Keratinocyte (primary cell): ENCODE measurements around the gene ADAMTS17. TPM values are rescaled to one million over a fixed set of nuclear protein-coding genes. Genes with fewer than 3 reads are reported as not detected.

Experiments
- DNase-seq: peaks from one replicate; pipeline ENCODE4 v3.0.0-alpha.2; 2011; ENCODE audit warnings: low read depth, missing footprints, low spot score
- FAIRE-seq: peaks from 2 replicates; lab custom pipeline; 2011; peaks lifted over from hg19 to GRCh38; lab: Jason Lieb, UNC
- H2AFZ ChIP-seq: 2 replicates; pipeline ENCODE4 v1.6.0; 2012; ENCODE audit warnings: low read length, control low read depth, inconsistent platforms; ENCODE audit not compliant: control insufficient read depth
- H3K27ac ChIP-seq: 2 replicates; pipeline ENCODE4 v1.5.1; 2011; ENCODE audit warnings: low read length; ENCODE audit not compliant: control insufficient read depth, insufficient read depth
- H3K27me3 ChIP-seq: 3 replicates; pipeline ENCODE4 v1.6.0; 2011; ENCODE audit warnings: low read length; ENCODE audit not compliant: control insufficient read depth, insufficient read depth; ENCODE audit errors: extremely low read depth
- H3K36me3 ChIP-seq, 2 experiments: 2 replicates in 1 of 2; 3 replicates in 1 of 2; pipeline ENCODE4 v1.5.1; 2011; ENCODE audit warnings: low read length in 2 of 2, mild to moderate bottlenecking in 1 of 2; ENCODE audit not compliant: control insufficient read depth in 2 of 2, insufficient read depth in 2 of 2; ENCODE audit errors: extremely low read depth in 1 of 2
- H3K4me1 ChIP-seq: 3 replicates; pipeline ENCODE4 v1.5.1; 2011; ENCODE audit warnings: low read length; ENCODE audit not compliant: control insufficient read depth, insufficient read depth; ENCODE audit errors: extremely low read depth
- H3K4me2 ChIP-seq: 3 replicates; pipeline ENCODE4 v1.6.0; 2011; ENCODE audit warnings: low read depth, low read length; ENCODE audit not compliant: control insufficient read depth, insufficient read depth; ENCODE audit errors: extremely low read depth
- H3K4me3 ChIP-seq, 3 experiments: fragments of 200-600 bp in 1 of 3; sonication (generic) in 1 of 3; 2 replicates in 2 of 3; 3 replicates in 1 of 3; pipeline ENCODE4 v1.5.1; 2011 to 2016; ENCODE audit warnings: low read length in 3 of 3, mild to moderate bottlenecking in 3 of 3, control low read depth in 2 of 3, inconsistent platforms in 1 of 3, low read depth in 1 of 3, mixed read lengths in 1 of 3, mixed run types in 1 of 3, moderate library complexity in 1 of 3; ENCODE audit not compliant: control insufficient read depth in 2 of 3, insufficient read depth in 2 of 3; ENCODE audit errors: extremely low read depth in 1 of 3
- H3K79me2 ChIP-seq: 2 replicates; pipeline ENCODE4 v1.6.0; 2012; ENCODE audit warnings: low read length; ENCODE audit not compliant: control insufficient read depth, insufficient read depth
- H3K9ac ChIP-seq: 3 replicates; pipeline ENCODE4 v1.6.0; 2011; ENCODE audit warnings: low read length; ENCODE audit not compliant: control insufficient read depth, insufficient read depth; ENCODE audit errors: extremely low read depth
- H3K9me1 ChIP-seq: 3 replicates; pipeline ENCODE4 v1.6.0; 2011; ENCODE audit warnings: low read length; ENCODE audit not compliant: control insufficient read depth, insufficient read depth; ENCODE audit errors: extremely low read depth
- H3K9me3 ChIP-seq: 2 replicates; pipeline ENCODE4 v1.5.1; 2012; ENCODE audit warnings: low read depth, low read length; ENCODE audit not compliant: control insufficient read depth
- H4K20me1 ChIP-seq: 3 replicates; pipeline ENCODE4 v1.6.0; 2011; ENCODE audit warnings: low read length; ENCODE audit not compliant: control insufficient read depth, insufficient read depth; ENCODE audit errors: extremely low read depth
- CTCF ChIP-seq, 3 experiments: IDR thresholded peaks in 1 of 3; conservative IDR thresholded peaks in 1 of 3; optimal IDR thresholded peaks in 1 of 3; 2 replicates in 2 of 3; 3 replicates in 1 of 3; pipeline versions ENCODE3 to v1.5.1; 2011; ENCODE audit warnings: low read length in 3 of 3, mild to moderate bottlenecking in 3 of 3, moderate library complexity in 2 of 3, control low read depth in 1 of 3, inconsistent platforms in 1 of 3; ENCODE audit not compliant: insufficient read depth in 2 of 3; ENCODE audit errors: extremely low read depth in 1 of 3
- EZH2 ChIP-seq: IDR thresholded peaks from one replicate; pipeline ENCODE4 v1.6.1; 2012; ENCODE audit warnings: inconsistent platforms, mild to moderate bottlenecking, low read length, moderate library complexity
- dilution Hi-C: fragments of 300-500 bp; cut with MboI; formaldehyde crosslinking; loops from one replicate; pipeline ENCODE4 v1.7.0; 2020; ENCODE audit warnings: low sequenced_read_pairs; ENCODE audit not compliant: extremely low pct_ligation_motif_present
- polyA plus RNA-seq, 5 experiments: library from polyadenylated mRNA; depleted of rRNA in 3 of 5; stranded (reverse) in 3 of 5; stranded (forward) in 1 of 5; unstranded in 1 of 5; fragments of >200 nt; gene quantifications; 1 replicate in 1 of 5; 2 replicates in 3 of 5; 3 replicates in 1 of 5; pipeline versions ENCODE4 v1.2.1 to v1.2.3, GENCODE V29; 2011 to 2012; ENCODE audit warnings: missing spikeins in 2 of 5, low read depth in 1 of 5, low replicate concordance in 1 of 5
- small RNA-seq, 3 experiments: library from RNA; depleted of rRNA; stranded (forward); fragments of <200 nt; gene quantifications; one replicate each; pipeline ENCODE3, GENCODE V24; 2012; ENCODE audit warnings: low read depth in 3 of 3, low replicate concordance in 1 of 3; ENCODE audit not compliant: insufficient read length in 3 of 3

Gene ADAMTS17
- polyA plus RNA-seq, 1 donor (not counting 4 experiments of a cell fraction or from before 2014, with no cell fraction given) = 0.18 TPM

- Histone ChIP-seq H3K79me2 (no peaks in the 10 kb centered on the region), H3K4me3 (peak overlapping the region; percentile 34 to 68 (median 55)), H2AFZ (peak overlapping the region; percentile 83), H3K27me3 (peaks cover 4% of the 10 kb centered on the region), H3K27ac (no peak overlapping the region), H3K9me3 (no peaks in the 10 kb centered on the region), H4K20me1 (no peaks in the 10 kb centered on the region), H3K36me3 (no peaks in the 10 kb centered on the region), H3K9ac (peak overlapping the region; percentile 37), H3K4me1 (peaks cover 12% of the 10 kb centered on the region), H3K4me2 (peak overlapping the region; percentile 91), H3K9me1 (no peaks in the 10 kb centered on the region)
- TF ChIP-seq EZH2 = no peak
- no peak for TF ChIP-seq CTCF (optimal IDR thresholded peaks at IDR 0.05 in 1 of 3, IDR thresholded peaks at IDR 0.05 in 1 of 3, conservative IDR thresholded peaks at IDR 0.05 in 1 of 3; ENCODE audit: extremely low read depth in 1 of 3, insufficient read depth in 2 of 3, low read length in 3 of 3)
- DNase-seq (no peak), FAIRE-seq (peak; percentile 26)
- dilution Hi-C loops = no loop called here
These were observed 415.9 kb downstream of the ADAMTS17 start for GRCh38 chr15:99925661-99926461.

- H3K4me3 ChIP-seq = no peak overlapping the region
- no peaks in the 10 kb centered on the region for H3K79me2 ChIP-seq
- H3K9me1 ChIP-seq = no peaks in the 10 kb centered on the region
- no peaks in the 10 kb centered on the region for H3K9me3 ChIP-seq
- H3K27me3 ChIP-seq = no peaks in the 10 kb centered on the region
- H3K36me3 ChIP-seq = no peaks in the 10 kb centered on the region
- peaks cover 10% of the 10 kb centered on the region for H3K4me1 ChIP-seq
- H3K27ac ChIP-seq = no peak overlapping the region
- H3K9ac ChIP-seq = no peak overlapping the region
- FAIRE-seq = no peak
- DNase-seq = no peak
- dilution Hi-C loops = no loop called here
- TF ChIP-seq EZH2 (no peak), CTCF (optimal IDR thresholded peaks at IDR 0.05 in 1 of 3, IDR thresholded peaks at IDR 0.05 in 1 of 3, conservative IDR thresholded peaks at IDR 0.05 in 1 of 3; ENCODE audit: extremely low read depth in 1 of 3, insufficient read depth in 2 of 3, low read length in 3 of 3) (no peak)
- no peak overlapping the region for H3K4me2 ChIP-seq
- no peak overlapping the region for H2AFZ ChIP-seq
- H4K20me1 ChIP-seq = no peaks in the 10 kb centered on the region
These were observed 418.1 kb downstream of the ADAMTS17 start for GRCh38 chr15:99923711-99924110.

Small RNA genes lying within 50 kb of the gene (small RNA-seq; reads per million reads assigned to genes)
- gene RNA5SP402 = 0.13 to 2.5 (median 1.3) reads per million in 3 experiments

Other genes starting within 250 kb of the ADAMTS17 start
- gene CERS3, start 187.0 kb upstream of the ADAMTS17 start, polyA plus RNA-seq = 8.4 to 29.1 TPM (median 23.5 TPM) in 3 replicates